ENCODE data around the gene MAD2L1.

Gene MAD2L1

GRCh38 chr4:120056246-120056645, 10.4 kb downstream of the MAD2L1 start:
- no peak for DNase-seq

GRCh38 chr4:120055795-120056194, 10.9 kb downstream of the MAD2L1 start:
- DNase-seq: no peak

- no peak for DNase-seq
These were observed 11.5 kb downstream of the MAD2L1 start for GRCh38 chr4:120055162-120055561.

- no peak for DNase-seq
These were observed 12.7 kb downstream of the MAD2L1 start for GRCh38 chr4:120053911-120054310.

- peak; percentile 76 for DNase-seq
These were observed 13.8 kb downstream of the MAD2L1 start for GRCh38 chr4:120052856-120053255.

GRCh38 chr4:120051253-120051652, 15.4 kb downstream of the MAD2L1 start:
- no peak for DNase-seq

- DNase-seq: peak; percentile 84
These were observed 16.7 kb downstream of the MAD2L1 start for GRCh38 chr4:120049732-120050494.

- no peak for DNase-seq
These were observed 22.8 kb downstream of the MAD2L1 start for GRCh38 chr4:120043828-120044227.

GRCh38 chr4:120037411-120037810, 29.2 kb downstream of the MAD2L1 start:
- DNase-seq: no peak

GRCh38 chr4:120034913-120035312, 31.7 kb downstream of the MAD2L1 start:
- no peak for DNase-seq

GRCh38 chr4:120026853-120027252, 39.8 kb downstream of the MAD2L1 start:
- DNase-seq: no peak

GRCh38 chr4:120025516-120025915, 41.1 kb downstream of the MAD2L1 start:
- DNase-seq: no peak

GRCh38 chr4:120018786-120019185, 47.9 kb downstream of the MAD2L1 start:
- no peak for DNase-seq

- no peak for DNase-seq
These were observed 48.5 kb downstream of the MAD2L1 start for GRCh38 chr4:120017939-120018692.

- DNase-seq: no peak
These were observed 54.9 kb downstream of the MAD2L1 start for GRCh38 chr4:120011725-120012124.

- DNase-seq: no peak
These were observed 56.0 kb downstream of the MAD2L1 start for GRCh38 chr4:120010646-120011045.

- DNase-seq: no peak
These were observed 56.9 kb downstream of the MAD2L1 start for GRCh38 chr4:120009731-120010130.

- no peak for DNase-seq
These were observed 57.7 kb downstream of the MAD2L1 start for GRCh38 chr4:120008957-120009356.

- DNase-seq: no peak
These were observed 58.7 kb downstream of the MAD2L1 start for GRCh38 chr4:120007896-120008436.

- peak; percentile 61 for DNase-seq
These were observed 59.3 kb downstream of the MAD2L1 start for GRCh38 chr4:120007191-120007871.

Data from T1000 (cell line).